Fibroblast of lung (primary cell): Measurements from ENCODE around the gene WDR27. TPM values are rescaled to one million over a fixed set of nuclear protein-coding genes. Genes with fewer than 3 reads are reported as not detected.

Experiments used
- DNase-seq, 2 donors: peaks; one replicate each; pipeline versions ENCODE4 v3.0.0 to v3.0.0-alpha.2; 2010; ENCODE audit warnings: low read depth in 2 of 2
- H2AFZ ChIP-seq: 2 replicates; pipeline ENCODE4 v1.5.1; 2012; ENCODE audit warnings: low read length, control low read depth, inconsistent platforms
- H3K27ac ChIP-seq: 2 replicates; pipeline ENCODE4 v1.5.1; 2011; ENCODE audit warnings: low read length, control low read depth; ENCODE audit not compliant: insufficient read depth
- H3K27me3 ChIP-seq: 2 replicates; pipeline ENCODE4 v1.5.1; 2011; ENCODE audit warnings: mild to moderate bottlenecking, low read length; ENCODE audit not compliant: control insufficient read depth, insufficient read depth
- H3K36me3 ChIP-seq: 2 replicates; pipeline ENCODE4 v1.5.1; 2011; ENCODE audit warnings: low read length; ENCODE audit not compliant: control insufficient read depth, insufficient read depth
- H3K4me1 ChIP-seq: 2 replicates; pipeline ENCODE4 v1.5.1; 2011; ENCODE audit warnings: low read length; ENCODE audit not compliant: control insufficient read depth, insufficient read depth; ENCODE audit errors: extremely low read depth
- H3K4me2 ChIP-seq: 2 replicates; pipeline ENCODE4 v1.5.1; 2011; ENCODE audit warnings: low read length, control low read depth; ENCODE audit not compliant: insufficient read depth; ENCODE audit errors: extremely low read depth
- H3K4me3 ChIP-seq, 4 experiments: fragments of 200-600 bp in 1 of 4; sonication (generic) in 1 of 4; replicated peaks in 1 of 4; 2 replicates each; pipeline ENCODE4 v1.5.1; 2011 to 2016; ENCODE audit warnings: low read length in 4 of 4, low read depth in 3 of 4, mild to moderate bottlenecking in 3 of 4, control low read depth in 2 of 4, inconsistent platforms in 1 of 4, mixed read lengths in 1 of 4; ENCODE audit not compliant: insufficient read depth in 1 of 4; ENCODE audit errors: control extremely low read depth in 1 of 4
- H3K79me2 ChIP-seq: 2 replicates; pipeline ENCODE4 v1.5.1; 2012; ENCODE audit warnings: mild to moderate bottlenecking, low read length, inconsistent platforms; ENCODE audit not compliant: control insufficient read depth, insufficient read depth
- H3K9ac ChIP-seq: 2 replicates; pipeline ENCODE4 v1.5.1; 2011; ENCODE audit warnings: mild to moderate bottlenecking, low read length, control low read depth; ENCODE audit not compliant: insufficient read depth
- H3K9me3 ChIP-seq: 2 replicates; pipeline ENCODE4 v1.5.1; 2012; ENCODE audit warnings: low read depth, low read length; ENCODE audit not compliant: control insufficient read depth, insufficient read depth
- H4K20me1 ChIP-seq: 2 replicates; pipeline ENCODE4 v1.5.1; 2011; ENCODE audit warnings: low read length; ENCODE audit not compliant: control insufficient read depth, insufficient read depth; ENCODE audit errors: extremely low read depth
- CTCF ChIP-seq, 2 donors: IDR thresholded peaks in 1 of 2; conservative IDR thresholded peaks in 1 of 2; 1 replicate in 1 of 2; 2 replicates in 1 of 2; pipeline ENCODE4 v1.5.1; 2011 to 2012; ENCODE audit warnings: low read length in 2 of 2, control low read depth in 1 of 2, inconsistent platforms in 1 of 2, low read depth in 1 of 2, mild to moderate bottlenecking in 1 of 2
- EZH2 ChIP-seq: IDR thresholded peaks from 2 replicates; pipeline ENCODE4 v1.5.1; 2012; ENCODE audit warnings: low read length, control low read depth, mild to moderate bottlenecking; ENCODE audit errors: missing control alignments
- polyA plus RNA-seq, 2 donors: library from polyadenylated mRNA; depleted of rRNA in 1 of 2; stranded (reverse) in 1 of 2; unstranded in 1 of 2; fragments of >200 nt; gene quantifications; 2 replicates each; pipeline ENCODE4 v1.2.1, GENCODE V29; 2011 to 2012; ENCODE audit warnings: missing spikeins in 1 of 2
- total RNA-seq: library from RNA; depleted of rRNA; stranded (reverse); fragments of >200 nt; gene quantifications from 2 replicates; pipeline ENCODE4 v1.2.1, GENCODE V29; 2014

WDR27 gene
- total and polyA plus RNA-seq, 2 donors (not counting 1 experiment from before 2014, with no cell fraction given): 8.8 to 23.3 TPM

GRCh38 chr6:169555971-169556617 is 145.7 kb downstream of the WDR27 start:
- Histone ChIP-seq H3K4me1 (no peaks in the 10 kb centered on the region), H3K4me3 (no peak overlapping the region), H3K79me2 (no peaks in the 10 kb centered on the region), H3K9ac (no peak overlapping the region), H3K27me3 (no peaks in the 10 kb centered on the region), H3K9me3 (no peaks in the 10 kb centered on the region), H3K36me3 (no peaks in the 10 kb centered on the region), H3K4me2 (no peak overlapping the region), H3K27ac (no peak overlapping the region), H4K20me1 (no peaks in the 10 kb centered on the region), H2AFZ (no peak overlapping the region)
- TF ChIP-seq CTCF (conservative IDR thresholded peaks at IDR 0.05 in 1 of 2, IDR thresholded peaks at IDR 0.05 in 1 of 2; ENCODE audit: low read depth in 1 of 2, low read length in 2 of 2): no peak
- no peak for TF ChIP-seq EZH2
- DNase-seq: peak in 1 of 2 donors; percentile 22

DNA sequence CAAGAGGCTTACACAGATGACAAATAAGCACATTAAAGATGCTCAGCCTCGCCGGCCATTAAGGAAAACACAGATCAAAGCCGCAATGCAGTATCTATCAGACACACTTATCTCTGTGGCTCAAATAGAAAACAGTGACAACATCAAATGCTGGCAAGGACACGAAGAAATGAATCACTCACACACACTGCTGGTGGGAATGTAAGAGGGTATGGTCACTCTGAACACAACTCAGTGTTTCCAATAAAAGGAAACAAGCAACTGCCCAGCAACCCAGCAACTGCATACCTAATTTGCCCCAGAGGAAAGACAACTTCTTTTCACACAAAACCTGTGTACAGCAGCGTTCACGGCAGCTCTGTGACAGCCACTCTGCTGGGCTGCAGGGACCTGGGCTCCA is 155.8 kb downstream of the WDR27 start:
- Histone ChIP-seq H4K20me1 (no peaks in the 10 kb centered on the region), H2AFZ (peak overlapping the region; percentile 13), H3K9me3 (no peaks in the 10 kb centered on the region), H3K36me3 (no peaks in the 10 kb centered on the region), H3K4me3 (no peak overlapping the region), H3K79me2 (no peaks in the 10 kb centered on the region), H3K4me2 (no peak overlapping the region), H3K27ac (no peak overlapping the region), H3K9ac (no peak overlapping the region), H3K27me3 (no peaks in the 10 kb centered on the region), H3K4me1 (no peaks in the 10 kb centered on the region)
- TF ChIP-seq EZH2 (no peak), CTCF (conservative IDR thresholded peaks at IDR 0.05 in 1 of 2, IDR thresholded peaks at IDR 0.05 in 1 of 2; ENCODE audit: low read depth in 1 of 2, low read length in 2 of 2) (no peak)
- peak; percentile 21 to 87 for DNase-seq

DNA sequence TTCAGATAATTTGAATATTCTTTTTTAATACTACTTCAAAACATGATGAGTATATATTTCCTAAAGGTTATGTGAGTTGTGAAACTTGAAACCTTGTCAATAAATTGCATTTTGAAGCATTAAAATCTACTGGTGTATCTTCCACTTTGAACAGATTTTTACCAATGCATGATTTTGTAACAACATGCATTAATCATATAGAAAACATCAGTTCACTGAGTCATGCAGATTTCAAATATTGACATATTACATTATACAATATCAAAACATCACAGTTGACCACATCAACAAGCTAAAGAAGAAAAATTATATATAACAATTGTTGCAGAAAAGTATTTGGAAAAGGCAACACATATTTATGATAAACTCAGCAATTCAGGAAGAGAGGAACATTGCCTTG is 158.1 kb downstream of the WDR27 start:
- Histone ChIP-seq H2AFZ (no peak overlapping the region), H3K4me1 (no peaks in the 10 kb centered on the region), H3K4me2 (no peak overlapping the region), H4K20me1 (no peaks in the 10 kb centered on the region), H3K9ac (no peak overlapping the region), H3K9me3 (no peaks in the 10 kb centered on the region), H3K36me3 (no peaks in the 10 kb centered on the region), H3K27ac (no peak overlapping the region), H3K79me2 (no peaks in the 10 kb centered on the region), H3K4me3 (no peak overlapping the region), H3K27me3 (no peaks in the 10 kb centered on the region)
- TF ChIP-seq EZH2: no peak
- no peak for TF ChIP-seq CTCF (conservative IDR thresholded peaks at IDR 0.05 in 1 of 2, IDR thresholded peaks at IDR 0.05 in 1 of 2; ENCODE audit: low read depth in 1 of 2, low read length in 2 of 2)
- DNase-seq: no peak
